DMS 273 (cell line): ENCODE results near the gene TYK2.

ENCODE experiments used
- DNase-seq: peaks from one replicate; lab custom pipeline; 2025; ENCODE audit not compliant: unreplicated experiment; lab: John Stamatoyannopoulos, UW

TYK2 gene

DNA sequence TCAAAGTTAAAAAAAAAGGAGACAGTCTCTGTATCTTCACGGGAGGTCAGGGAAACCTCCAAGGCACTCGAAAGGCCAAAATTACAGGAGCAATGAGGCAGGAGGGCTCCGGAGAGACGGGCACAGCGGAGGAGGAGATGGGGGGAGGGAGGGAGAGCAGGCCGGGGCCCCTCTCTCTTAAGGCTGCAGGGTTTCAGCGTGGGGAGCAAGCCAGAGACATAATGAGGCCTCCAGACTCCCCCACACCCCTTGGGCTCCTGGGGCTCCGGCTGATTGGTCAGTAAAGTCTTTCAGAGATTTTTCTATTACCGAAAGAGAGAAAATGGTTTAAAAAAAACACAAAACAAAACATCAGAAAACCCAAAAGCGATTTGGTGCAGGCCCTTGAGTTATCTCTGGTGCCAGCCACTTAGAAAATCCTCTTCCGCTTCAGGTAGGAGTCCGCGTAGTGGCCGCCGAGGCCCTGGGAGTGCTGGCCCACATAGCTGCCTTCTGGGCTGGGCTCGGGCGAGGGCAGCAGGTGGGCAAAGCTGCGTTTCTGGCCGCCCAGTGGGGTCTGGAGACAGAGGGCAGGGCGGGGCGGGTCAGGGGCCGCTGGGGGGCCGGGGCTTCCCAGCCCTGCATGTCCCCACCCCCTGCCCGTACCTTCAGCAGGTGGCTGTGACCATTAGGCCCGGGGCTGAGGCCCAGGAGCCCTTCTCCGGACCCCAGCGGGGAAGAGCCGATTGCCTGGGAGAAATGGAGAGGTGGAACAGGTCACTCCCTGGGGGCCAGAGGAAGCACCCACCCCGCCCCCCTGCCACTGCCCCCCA lies 63.1 kb downstream of the TYK2 start:
- peak; percentile 73 for DNase-seq

DNA sequence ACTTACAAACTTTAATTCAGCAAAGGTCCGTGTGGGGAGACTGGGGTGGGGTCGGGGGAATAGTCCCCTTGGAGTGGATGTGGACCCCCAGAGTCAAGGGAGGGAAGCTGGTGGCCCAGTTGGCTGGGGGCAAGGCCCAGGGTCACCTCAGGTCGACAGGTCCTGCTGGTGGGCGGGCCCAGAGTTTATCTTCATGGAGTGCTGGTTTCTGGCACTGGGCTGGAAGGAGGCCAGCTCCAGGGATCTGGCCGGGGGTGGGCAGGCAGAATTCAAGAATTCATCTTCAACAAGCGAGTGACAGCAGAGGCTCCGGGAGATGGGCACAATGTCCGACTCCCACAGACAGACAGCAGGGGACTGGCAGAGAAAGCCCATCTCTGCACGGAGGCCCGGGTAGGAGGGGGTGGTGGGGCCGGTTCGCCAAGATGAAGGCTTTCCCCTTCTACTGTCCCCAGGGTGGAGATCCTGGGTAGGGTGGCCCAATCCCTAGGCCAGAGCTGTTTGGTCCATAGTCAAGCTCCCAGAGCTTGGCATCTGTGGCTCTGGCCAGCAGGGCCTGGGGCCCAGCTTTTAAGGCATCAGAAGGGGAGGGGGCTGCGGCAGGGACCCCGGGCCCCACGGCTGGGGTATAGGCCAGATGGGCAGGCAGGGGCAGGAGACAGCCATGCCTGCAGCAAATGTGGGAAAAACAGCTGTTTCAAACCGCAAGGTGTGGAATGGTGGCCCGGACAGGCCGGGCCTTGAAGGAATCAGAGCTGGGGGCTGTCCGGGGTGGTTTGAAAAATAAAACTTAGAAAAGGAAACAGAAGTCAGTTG lies 63.9 kb downstream of the TYK2 start:
- DNase-seq = peak; percentile 81

DNA sequence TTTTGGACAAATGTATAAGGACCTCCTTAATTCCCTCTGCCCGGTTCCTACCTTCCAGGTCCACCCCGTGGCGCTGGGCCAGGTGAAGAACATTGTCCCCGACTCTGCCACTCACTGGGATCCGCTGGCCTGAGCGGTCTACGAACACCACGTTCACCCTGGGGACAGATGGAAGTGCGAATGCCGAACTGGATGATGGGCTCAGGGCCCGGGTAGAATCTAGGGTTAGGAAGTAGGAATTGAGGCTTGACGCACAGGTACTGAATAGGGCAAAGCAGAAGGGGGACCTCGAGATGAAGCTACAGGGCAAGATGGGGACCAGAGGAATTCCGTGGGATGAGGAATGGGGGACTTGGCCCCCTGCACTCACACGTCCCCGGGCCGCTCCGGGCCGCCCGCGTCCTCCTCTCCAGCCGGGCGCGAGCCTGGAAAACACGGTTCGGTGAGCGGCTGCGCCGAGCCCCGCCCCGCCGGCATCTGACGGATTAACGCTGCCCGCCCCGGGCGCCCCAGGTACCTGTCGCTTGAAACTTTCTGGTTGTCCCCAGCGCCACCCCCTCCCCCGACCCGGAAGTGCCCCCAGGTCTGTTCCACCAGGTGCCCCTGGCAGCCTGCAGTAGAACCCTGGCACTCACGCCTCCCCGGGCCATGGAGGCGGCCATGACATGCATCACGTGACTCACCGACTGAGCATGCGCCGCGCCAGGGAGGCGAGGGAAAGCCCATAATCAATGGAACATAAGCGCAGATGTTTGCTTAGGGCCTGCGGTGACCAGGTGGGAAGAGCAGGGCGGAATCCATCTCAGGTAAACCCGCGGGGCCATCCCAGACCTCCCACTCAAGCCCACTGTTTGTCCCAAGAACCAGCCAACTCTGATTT lies 64.8 kb downstream of the TYK2 start, which contains the start of gene FDX2:
TSS of gene FDX2 (minus strand) at position 681 of the 880 bp plus-strand sequence. CDS start at position 662, 19 bp downstream.
- DNase-seq = peak; percentile 95

DNA sequence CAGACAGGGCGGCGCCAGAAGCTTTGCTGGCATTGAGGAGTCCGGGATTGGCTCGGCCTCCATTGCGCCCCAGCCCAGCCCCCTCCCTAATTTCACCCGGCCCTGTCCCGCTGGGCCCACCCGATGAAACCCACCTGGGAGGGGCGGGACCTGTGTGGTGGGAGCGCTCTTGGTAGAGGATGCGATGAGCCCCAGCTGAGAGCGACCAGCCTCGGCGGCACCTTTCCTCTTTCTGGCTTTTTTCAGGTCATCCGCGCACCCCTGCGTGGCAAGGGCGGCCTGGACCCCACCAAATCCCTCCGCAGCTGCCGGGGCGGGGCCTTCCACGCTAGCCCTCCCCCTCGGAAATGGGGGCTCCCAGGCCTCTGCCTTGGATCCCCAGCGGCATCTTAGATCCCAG lies 70.9 kb downstream of the TYK2 start, which contains the start of gene ZGLP1:
TSS of gene ZGLP1 (minus strand) at position 393 of the 400 bp plus-strand sequence.
- no peak for DNase-seq

DNA sequence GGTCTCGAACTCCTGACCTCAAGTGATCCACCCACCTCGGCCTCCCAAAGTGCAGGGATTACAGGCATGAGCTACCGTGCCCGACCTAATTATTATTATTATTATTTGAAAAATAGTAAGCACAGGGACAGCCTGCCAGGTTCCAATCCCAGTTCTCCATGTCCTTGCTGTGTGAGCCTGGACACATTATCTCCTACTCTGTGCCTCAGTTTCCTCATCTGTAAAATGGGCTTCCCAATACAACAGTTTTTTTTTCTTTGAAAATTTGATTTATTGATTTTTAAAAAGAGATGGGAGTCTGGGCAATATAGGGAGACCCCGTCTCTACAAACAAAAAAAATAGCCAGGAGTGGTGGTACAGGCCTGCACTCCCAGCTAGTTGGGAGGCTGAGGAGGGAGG lies 74.0 kb downstream of the TYK2 start:
- no peak for DNase-seq

DNA sequence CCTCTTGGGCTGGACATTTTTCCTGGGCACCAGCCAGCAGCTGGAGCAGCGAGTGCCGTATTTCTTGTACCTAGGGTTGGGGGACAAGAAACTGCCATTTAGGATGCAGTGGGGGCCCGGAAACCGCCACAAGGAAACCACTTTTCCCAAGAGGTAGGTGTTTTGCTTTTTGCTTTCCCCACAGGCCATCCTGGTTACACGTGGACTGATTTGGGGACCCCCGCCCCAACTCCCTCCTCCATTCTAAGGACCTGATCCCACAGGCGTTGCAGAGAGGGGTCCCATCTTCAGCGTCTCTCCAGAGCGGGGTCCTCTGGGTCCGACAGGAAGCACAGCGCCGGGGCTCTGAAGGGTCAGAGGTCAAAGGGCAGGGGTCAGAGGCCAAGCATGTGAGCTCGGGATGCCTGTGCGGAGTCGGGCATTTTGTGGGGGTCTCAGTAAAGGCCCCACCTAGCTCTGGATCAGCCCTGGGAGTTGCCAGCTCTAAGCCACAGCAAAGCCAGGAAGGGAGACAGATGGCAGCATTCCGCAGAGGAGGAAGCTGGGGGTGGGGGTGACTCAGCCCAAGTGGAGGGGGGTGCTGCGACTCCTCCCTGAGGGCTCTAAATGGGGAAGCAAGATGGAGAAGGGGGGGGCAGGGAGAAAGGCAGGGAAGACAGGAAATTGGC lies 75.1 kb downstream of the TYK2 start:
- DNase-seq = peak; percentile 81
